GM21367 (cell line): ENCODE data around the gene ZBTB46.
"Not testable (repeated sequence)": the region's sequence is repeated elsewhere in the genome, so short reads cannot be mapped to it uniquely, and the experiment has no call there.

Experiments
- ATAC-seq: cut with Tn5 transposase; IDR thresholded peaks from one replicate; pipeline ENCODE4 v1.9.1; 2021; ENCODE audit not compliant: unreplicated experiment

Gene ZBTB46

DNA sequence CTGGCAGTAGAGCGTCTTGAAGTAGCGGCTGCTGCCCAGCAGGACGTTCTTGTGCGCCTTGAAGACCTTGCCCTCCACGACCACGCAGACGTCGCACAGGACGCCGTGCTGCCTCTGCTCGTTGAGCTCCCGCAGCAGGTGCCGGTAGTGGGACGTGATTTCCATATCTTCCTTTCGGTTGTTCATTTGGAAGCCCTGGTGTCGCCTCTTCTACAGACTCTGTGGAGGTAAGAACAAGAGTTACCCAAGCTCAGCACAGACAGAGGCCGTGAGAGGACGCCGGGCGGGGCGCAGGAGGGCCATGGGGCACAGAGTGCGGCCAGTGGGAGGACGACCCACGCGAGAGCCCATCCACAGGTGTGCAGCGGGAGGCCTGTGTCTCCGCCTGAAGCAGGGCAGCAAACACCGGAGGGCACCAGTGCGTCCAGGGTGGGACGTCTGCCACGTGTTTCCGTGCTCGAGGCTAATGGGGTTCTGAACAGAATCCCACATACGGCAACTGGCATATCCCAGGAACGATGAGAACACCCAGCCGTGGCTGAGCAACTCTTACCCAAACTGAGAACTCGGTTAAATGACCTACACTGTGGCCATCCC, 40.4 kb downstream of the ZBTB46 start:
- ATAC-seq = no peak

DNA sequence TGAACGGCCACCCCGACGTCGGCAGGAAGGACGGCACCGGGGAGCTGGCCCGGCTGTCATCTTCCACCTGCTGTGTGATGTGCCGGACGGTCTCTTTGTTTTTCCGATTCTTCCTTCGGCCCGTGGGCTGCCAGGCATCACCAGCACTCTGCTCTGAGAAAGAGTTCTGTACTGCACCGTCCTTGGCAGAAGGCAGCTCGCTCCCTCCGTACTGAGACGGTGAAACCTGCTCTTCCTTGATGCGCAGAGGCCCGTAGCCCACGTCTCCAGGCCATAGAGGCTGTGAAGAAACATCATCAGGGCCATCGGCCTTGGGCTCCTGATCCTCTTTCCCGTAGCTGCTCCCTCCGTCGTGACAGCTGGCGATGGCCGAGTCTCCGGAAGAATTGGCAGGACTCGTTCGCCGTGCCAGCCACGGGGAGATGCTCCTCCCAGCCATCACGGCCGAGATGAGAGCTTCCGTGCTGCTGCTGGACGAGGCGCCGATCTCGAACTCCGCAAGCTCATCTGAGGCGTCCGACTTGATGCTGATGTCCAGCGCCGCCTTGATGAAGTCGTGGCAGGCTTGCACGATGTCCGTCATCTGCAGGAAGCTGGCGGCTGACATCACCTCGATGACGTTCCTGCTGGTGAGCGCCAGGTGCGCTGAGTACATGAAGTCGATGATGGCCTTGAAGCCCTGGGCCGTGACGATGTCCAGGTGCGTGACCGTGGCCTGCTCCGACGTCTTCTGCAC, 41.1 kb downstream of the ZBTB46 start:
- no peak for ATAC-seq

- no peak for ATAC-seq
Observed at GRCh38 chr20:63787749-63788148, 43.3 kb downstream of the ZBTB46 start.

GRCh38 chr20:63787302-63787701, 43.8 kb downstream of the ZBTB46 start:
- no peak for ATAC-seq

GRCh38 chr20:63785691-63786131, 45.4 kb downstream of the ZBTB46 start:
- no peak for ATAC-seq

DNA sequence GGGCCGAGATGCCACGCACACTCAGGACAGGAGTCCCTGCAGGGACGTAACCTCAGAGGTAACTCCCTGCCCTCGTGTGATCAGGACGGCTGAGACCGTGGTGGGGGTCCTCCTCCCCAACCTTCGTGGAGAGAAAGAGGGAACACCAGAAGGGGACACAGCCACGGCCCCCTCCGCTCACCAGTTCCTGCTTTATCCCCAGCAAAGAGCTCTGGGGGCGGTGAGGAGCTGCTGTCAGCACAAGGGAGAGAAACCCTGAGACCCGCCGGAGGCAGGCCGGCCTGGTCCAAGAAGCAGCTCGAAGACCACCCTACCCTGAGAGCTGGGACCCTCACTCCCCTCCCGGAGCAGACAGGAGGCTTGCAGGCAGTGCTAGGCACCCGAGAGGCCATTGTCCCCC, 47.1 kb downstream of the ZBTB46 start:
- ATAC-seq = no peak

DNA sequence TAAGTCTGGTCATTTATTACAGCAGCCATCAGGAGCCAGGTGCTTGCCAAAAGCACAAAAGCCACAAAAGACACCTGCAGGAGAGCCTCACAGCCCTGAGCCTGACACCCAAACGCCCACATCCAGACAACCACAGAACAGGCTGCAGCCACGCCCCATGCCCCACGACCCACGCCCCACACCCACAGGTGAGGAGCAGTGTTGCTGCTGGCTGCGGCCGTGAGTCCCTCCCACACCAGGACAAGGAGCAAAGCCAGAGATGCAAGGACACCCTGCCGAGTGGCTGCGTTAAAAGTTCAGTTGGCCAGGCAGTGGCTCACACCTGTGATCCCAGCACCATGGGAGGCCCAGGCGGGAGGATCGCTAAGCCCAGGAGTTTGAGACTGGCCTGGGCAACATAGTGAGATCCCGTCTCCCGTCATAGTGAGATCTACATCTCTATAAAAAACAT, 48.5 kb downstream of the ZBTB46 start:
- ATAC-seq = no peak

- ATAC-seq = no peak
Observed at GRCh38 chr20:63782051-63782471, 49.0 kb downstream of the ZBTB46 start.

GRCh38 chr20:63781181-63781580, 49.9 kb downstream of the ZBTB46 start:
- no peak for ATAC-seq

DNA sequence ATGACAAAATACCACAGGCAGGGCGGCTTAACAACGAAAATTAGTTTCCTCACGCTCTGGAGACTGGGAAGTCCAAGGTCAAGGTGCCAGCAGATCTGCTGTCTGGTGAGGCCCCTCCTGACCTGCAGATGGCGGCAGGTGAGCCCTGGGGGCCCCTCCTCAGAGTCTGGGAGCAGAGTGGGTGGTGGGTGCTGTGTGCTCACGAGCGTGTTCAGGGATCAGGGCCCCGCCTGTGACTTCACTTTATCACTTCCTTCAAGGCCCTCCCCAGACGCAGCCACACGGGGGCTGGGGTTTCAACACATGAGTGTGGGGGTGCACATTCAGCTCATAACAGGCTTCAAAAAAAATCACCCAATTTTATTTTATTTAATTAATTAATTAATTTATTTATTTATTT, 52.2 kb downstream of the ZBTB46 start:
- no peak for ATAC-seq

GRCh38 chr20:63778034-63778752, 52.9 kb downstream of the ZBTB46 start:
- no peak for ATAC-seq

DNA sequence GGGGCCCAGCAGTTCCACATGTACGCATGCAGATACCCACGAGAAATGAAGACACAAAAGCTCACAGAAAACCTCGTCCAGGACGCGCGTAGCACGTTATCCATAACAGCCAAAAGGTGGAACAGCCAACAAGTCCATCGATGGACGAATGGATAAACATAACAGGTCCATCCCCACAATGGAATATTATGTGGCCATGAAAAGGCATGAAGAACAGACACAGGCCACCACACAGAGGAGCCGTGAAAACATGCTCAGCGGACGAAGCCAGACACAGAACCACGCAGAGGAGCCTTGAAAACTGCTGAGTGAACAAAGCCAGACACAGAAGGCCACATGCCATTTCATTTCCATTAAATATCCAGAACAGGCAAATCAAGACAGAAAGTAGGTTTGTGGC, 53.5 kb downstream of the ZBTB46 start:
- ATAC-seq = no peak

DNA sequence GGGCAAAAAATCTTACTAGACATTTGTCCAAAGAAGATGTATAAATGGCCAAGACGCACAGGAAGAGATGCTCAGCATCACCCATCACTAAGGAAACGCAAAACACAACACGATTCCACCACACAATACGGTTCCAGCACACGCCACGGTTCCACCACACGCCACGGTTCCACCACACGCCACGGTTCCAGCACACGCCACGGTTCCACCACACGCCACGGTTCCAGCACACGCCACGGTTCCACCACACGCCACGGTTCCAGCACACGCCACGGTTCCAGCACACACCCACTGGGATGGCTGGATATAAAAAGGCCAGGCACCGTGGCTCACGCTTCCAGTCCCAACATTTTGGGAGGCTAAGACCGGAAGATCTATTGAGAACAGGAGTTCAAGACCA, 54.2 kb downstream of the ZBTB46 start:
- not testable (repeated sequence) for ATAC-seq

- ATAC-seq = no peak
Observed at GRCh38 chr20:63775096-63775978, 55.7 kb downstream of the ZBTB46 start.

GRCh38 chr20:63774306-63774705, 56.8 kb downstream of the ZBTB46 start:
- ATAC-seq = no peak

GRCh38 chr20:63773571-63774241, 57.4 kb downstream of the ZBTB46 start:
- ATAC-seq = no peak

GRCh38 chr20:63772781-63773518, 58.1 kb downstream of the ZBTB46 start:
- ATAC-seq = no peak

DNA sequence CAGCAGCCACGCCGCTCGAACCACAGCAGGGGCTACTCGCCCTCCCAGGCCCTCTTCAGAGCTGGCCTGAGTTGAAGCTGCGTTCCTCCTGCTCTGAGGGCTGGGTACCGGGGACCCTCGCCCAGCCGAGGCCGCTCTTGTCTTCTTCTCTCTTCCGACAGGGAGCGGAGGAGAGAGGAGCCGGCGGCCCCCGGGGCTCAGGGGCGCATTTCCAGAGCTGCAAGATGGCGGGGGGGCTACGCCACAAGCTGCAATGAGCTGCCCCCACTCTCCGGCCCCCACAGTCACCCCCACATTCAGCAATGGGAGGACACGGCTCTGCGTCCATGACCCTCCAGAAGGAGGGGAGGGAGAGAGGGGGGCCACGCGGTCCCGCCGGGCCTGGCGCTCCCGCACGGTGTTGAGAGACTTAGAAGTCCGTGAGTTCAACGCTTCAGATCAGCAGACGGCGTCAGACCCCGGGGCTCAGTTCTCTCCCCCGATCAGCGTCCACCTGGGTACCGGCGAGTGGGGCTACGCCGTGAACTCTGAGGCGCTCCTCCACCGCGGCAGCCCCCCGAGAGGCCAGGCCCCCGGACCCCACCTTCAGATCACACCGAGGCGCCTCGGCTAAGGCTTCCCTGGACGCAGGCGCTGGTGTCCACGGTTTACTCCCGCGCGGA, 59.9 kb downstream of the ZBTB46 start:
- ATAC-seq = no peak

GRCh38 chr20:63769891-63770474, 61.1 kb downstream of the ZBTB46 start:
- no peak for ATAC-seq
